ENCODE measurements around the gene ADPRHL1.
"Not testable (repeated sequence)": the region's sequence is repeated elsewhere in the genome, so short reads cannot be mapped to it uniquely, and the experiment has no call there.

The ADPRHL1 gene

DNA sequence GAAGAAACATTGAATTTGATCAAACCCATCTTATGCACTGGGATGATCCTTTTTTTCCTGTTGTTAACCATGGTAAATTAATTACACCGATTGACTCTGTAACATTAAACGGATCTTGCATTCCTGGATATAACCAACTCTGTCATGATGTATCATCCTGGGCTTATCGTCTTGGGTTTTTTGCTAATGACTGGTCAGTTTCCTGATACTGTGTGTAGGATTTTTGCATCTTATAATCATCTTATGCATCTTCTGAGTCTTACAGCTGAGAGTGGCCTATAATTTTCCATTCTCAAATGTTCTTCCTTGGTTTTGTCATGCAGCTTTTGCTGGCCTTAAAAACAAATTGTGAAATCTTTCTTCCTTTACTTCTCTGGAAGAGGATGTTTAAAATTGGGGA, 24.4 kb upstream of the ADPRHL1 start:
- no peak overlapping the region for H3K4me3 ChIP-seq (ENCODE audit: low read depth, low read length)

DNA sequence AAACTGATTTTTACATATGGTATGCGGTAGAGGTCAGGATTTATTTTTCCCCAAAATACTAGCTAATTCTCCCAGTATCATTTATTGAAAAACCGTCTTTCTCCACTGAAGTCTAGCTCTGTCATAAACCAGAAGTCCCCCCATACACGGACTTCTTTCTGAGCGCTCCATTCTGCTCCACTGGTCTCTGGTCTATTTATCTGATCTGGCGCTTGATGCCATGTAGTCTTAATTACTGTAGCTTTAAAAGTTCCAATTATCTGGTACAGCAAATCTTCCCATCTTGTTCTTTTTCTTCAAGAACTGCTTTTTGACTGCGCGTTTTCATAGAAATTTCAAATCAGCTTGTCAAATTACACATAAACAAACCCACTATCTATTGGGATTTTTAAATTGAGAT, 23.5 kb upstream of the ADPRHL1 start:
- TF ChIP-seq, protein P1, sequence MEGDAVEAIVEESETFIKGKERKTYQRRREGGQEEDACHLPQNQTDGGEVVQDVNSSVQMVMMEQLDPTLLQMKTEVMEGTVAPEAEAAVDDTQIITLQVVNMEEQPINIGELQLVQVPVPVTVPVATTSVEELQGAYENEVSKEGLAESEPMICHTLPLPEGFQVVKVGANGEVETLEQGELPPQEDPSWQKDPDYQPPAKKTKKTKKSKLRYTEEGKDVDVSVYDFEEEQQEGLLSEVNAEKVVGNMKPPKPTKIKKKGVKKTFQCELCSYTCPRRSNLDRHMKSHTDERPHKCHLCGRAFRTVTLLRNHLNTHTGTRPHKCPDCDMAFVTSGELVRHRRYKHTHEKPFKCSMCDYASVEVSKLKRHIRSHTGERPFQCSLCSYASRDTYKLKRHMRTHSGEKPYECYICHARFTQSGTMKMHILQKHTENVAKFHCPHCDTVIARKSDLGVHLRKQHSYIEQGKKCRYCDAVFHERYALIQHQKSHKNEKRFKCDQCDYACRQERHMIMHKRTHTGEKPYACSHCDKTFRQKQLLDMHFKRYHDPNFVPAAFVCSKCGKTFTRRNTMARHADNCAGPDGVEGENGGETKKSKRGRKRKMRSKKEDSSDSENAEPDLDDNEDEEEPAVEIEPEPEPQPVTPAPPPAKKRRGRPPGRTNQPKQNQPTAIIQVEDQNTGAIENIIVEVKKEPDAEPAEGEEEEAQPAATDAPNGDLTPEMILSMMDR (IDR thresholded peaks at IDR 0.05; ENCODE audit: low read depth, low read length): no peak

More for the DNA sequence above, 24.4 kb upstream of the ADPRHL1 start:
- TF ChIP-seq, protein P1 (IDR thresholded peaks at IDR 0.05; ENCODE audit: low read depth, low read length): no peak

DNA sequence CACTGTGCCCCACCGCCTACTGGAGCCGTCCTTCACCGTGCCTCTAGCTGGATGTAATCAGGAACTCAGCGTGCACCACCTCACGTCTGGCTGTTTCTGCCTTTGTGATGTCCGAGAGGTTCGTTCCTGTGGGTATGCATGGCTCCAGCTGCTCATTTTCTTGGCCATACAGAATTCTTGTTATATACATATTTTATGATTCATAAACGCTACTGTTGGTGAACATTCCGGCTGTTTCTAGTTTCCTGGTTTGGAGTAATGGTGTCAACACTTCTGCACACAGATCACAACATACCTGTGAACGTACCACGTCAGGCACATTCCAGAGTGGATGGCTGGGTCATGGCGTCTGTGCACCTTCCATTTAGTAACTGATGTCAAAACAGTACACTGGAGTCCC, 22.6 kb upstream of the ADPRHL1 start:
- TF ChIP-seq, protein P1 (IDR thresholded peaks at IDR 0.05; ENCODE audit: low read depth, low read length): no peak

More for the DNA sequence above, 23.5 kb upstream of the ADPRHL1 start:
- no peak overlapping the region for H3K4me3 ChIP-seq (ENCODE audit: low read depth, low read length)

DNA sequence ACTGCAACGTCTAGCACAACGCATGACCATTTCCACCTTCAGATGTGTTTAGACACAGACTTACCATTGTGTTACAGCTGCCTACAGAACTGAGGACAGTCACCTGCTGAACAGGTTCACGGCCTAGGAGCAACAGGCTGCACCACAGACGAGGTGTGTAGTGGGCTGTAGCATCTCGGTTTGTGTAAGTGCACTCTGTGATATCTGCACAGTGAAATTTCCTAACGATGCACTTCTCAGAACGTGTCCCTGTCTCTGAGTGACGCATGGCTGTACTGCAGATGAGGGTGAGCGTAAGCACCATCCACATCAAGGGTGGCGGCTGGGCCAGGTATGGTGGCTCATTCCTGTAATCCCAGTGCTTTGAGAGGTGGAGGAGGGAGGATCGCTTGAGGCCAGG, 22.0 kb upstream of the ADPRHL1 start:
- TF ChIP-seq, protein P1 (IDR thresholded peaks at IDR 0.05; ENCODE audit: low read depth, low read length): no peak

More for the DNA sequence above, 22.6 kb upstream of the ADPRHL1 start:
- H3K4me3 ChIP-seq (ENCODE audit: low read depth, low read length): no peak overlapping the region

DNA sequence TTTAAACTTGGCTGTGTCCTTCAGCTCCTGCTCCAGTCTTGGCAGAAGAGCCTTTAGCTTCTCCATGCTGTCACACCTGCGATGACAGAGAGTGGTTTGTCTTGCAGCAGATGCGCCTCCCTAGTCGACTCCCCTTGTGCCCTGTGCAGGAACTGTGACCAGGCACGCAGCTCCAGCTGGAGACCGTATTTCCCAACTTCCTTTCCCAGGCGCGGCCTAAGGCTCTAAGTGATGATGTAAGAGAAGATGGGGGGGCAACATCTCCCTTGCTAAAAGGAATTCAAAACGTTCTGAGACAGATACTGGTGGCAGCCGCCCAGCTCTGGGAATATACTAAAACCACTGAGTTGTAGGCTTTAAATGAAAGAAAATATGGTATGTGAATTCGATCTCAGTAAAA, 20.9 kb upstream of the ADPRHL1 start:
- H3K4me3 ChIP-seq (ENCODE audit: low read depth, low read length): no peak overlapping the region
- TF ChIP-seq, protein P1 (IDR thresholded peaks at IDR 0.05; ENCODE audit: low read depth, low read length): no peak

More for the DNA sequence above, 22.0 kb upstream of the ADPRHL1 start:
- no peak overlapping the region for H3K4me3 ChIP-seq (ENCODE audit: low read depth, low read length)

DNA sequence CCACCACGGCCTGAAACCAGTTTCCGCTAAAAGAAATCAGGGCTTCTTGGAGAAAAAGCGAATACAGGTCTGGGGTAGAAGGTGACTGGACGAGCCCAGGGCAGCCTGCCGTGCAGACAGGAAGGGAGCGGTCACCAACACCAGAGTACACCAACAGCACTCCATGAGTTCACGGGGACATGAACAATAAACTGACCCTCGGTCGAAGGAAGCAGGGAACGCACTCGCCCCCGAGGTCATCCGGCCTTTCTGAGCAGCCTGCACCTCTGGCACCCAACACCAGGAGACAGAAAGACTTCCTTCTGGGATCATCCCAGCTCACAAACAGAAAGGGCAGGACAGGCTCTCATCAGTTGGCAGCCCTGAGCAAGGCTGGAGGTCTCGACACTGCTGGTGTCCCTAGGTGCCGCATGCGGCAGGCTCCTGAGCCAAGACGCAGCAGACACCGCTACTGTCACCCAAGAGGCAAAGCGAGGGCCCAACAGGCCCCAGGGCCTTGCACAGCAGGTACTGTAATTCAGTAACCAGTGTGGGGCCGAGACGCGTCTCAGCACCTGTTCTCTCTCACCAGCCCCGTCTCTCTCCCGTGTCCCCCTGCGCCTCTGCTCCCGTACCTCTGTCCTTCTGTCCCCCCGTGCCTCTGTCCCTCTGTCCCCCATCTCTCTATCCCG, 19.2 kb upstream of the ADPRHL1 start:
- TF ChIP-seq, protein P1 (IDR thresholded peaks at IDR 0.05; ENCODE audit: low read depth, low read length): no peak
- H3K4me3 ChIP-seq (ENCODE audit: low read depth, low read length): no peak overlapping the region

DNA sequence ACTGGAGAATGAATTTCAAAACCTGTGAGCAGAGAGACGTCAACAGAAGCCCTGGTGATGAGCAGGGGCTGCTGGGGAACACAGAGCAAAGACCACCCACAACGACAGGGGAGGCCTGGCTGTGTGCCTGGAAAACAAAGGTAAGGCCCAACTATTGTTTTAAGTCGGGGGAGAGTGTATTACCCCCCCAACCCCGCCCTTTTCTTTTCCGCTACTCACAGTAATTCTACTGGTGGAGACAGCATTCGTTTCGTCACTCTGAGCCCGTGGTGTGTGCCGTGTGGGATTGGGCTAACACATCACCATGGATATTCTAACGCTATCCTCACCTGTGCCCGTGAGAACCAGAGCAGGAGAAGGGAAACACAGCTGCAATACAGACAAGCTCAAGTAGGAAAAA, 18.6 kb upstream of the ADPRHL1 start:
- TF ChIP-seq, protein P1 (IDR thresholded peaks at IDR 0.05; ENCODE audit: low read depth, low read length): no peak
- H3K4me3 ChIP-seq (ENCODE audit: low read depth, low read length): no peak overlapping the region

DNA sequence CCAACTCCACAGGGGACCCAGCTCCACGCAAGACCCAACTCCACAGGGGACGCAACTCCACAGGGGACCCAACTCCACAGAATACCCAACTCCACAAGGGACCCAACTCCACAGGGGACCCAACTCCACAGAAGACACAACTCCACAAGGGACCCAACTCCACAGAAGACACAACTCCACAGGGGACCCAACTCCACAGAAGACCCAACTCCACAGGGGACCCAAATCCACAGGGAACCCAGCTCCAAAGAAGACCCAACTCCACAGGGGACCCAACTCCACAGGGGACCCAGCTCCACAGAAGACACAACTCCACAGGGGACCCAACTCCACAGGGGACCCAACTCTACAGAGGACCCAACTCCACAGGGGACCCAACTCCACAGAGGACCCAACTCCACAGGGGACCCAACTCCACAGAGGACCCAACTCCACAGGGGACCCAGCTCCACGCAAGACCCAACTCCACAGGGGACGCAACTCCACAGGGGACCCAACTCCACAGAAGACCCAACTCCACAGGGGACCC, 17.4 kb upstream of the ADPRHL1 start:
- not testable (repeated sequence) for H3K4me3 ChIP-seq (ENCODE audit: low read depth, low read length)
